ENCODE results near the gene RNF217. TPM values are rescaled to one million over a fixed set of nuclear protein-coding genes. Genes with fewer than 3 reads are reported as not detected.
"Not testable (repeated sequence)": the region's sequence is repeated elsewhere in the genome, so short reads cannot be mapped to it uniquely, and the experiment has no call there.

The RNF217 gene
- total RNA-seq, 1 donor from 2014 or later, result 20.5 TPM

DNA sequence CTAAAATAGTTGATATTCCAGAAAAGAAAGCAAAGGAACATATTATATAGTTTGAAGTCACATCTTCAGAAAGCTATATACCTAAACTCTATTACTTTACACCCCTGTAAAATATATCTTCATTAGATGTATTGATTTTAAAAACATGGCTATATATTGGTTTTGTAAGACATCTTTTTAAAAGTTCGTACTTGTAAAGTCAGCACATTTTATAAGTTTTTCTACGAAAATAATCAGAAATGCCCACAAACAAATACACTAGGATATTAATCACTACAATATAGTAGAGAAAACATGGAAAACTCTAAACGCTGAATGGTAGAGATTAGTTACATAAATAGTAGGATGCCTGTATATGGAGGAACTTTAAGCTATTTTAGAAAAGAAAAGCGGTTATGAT is 52.9 kb downstream of the RNF217 start:
- no peak for DNase-seq (ENCODE audit: low read depth, low spot score)

DNA sequence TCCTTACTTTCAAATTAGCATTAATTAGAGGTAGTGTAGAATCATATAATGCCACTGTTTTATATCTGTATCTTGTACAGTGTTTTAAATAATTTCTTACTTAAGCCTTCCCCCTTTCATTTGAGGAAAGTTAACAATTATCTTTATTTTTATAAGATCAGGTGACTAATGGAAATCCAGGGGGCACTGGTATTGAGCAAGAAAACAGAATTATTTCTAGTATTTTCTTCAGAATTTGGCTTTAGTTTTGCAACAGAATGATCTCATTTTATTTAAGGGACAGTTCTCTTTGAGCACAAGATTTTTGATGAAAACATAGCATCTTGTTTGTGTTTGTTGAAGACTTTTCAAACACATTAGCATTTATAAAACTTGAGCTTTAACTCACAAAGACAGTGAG is 55.9 kb downstream of the RNF217 start:
- DNase-seq (ENCODE audit: low read depth, low spot score), result no peak

DNA sequence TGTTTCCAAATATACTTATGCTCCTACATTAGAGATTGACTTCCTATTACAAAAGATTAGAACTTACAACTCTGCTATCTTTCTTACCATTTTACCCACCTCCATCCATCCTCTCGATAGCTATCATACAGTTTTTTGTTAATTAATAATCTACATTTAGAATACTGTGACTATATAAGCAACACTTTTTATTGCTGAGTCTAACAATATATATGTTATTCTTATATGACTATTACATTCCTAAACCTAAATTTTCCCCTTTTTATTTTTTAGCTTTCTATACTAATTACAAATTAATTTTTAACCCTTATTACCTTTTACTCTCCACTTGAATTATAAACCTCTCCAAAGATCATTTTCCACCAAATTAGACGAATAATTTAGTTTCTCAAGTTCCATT is 57.0 kb downstream of the RNF217 start:
- DNase-seq (ENCODE audit: low read depth, low spot score), result no peak

DNA sequence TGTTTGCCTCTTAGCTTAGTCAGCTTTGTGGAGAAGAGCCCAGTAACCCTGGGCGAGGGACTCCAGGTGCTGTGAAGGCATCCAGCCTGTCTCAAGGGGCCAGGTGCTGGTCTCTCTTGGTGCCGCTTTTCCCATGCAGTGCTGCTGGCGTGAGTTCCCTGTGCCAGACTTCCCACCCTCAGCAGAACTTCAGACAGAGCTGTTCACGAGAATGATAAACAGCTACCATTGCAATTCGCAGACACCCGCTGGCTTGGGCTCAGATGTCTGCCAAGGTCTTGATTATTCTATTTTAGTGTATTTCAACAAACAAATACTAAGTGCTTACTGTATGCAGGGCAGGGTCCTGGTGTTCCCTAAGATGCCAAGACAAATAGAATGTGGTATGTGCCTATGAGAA is 57.7 kb downstream of the RNF217 start:
- no peak for DNase-seq (ENCODE audit: low read depth, low spot score)

DNA sequence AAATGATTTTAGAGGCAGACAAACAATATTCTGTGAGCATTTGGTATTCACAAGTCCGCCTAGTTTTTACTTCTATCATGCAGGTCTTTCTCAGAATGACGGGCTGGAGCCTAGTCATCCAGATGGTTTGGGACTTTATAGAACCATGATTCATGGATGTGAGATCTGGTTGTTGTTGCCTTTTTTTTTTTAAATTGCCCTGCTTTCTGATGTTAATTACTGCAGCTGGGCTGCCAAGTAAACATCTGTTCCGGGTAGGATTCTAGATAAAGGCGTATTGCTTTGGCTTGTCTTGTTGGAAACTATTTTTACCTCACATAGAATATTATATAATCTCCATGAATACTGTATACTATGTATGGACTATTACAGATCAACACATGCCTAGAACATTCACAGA is 58.1 kb downstream of the RNF217 start:
- no peak for DNase-seq (ENCODE audit: low read depth, low spot score)

DNA sequence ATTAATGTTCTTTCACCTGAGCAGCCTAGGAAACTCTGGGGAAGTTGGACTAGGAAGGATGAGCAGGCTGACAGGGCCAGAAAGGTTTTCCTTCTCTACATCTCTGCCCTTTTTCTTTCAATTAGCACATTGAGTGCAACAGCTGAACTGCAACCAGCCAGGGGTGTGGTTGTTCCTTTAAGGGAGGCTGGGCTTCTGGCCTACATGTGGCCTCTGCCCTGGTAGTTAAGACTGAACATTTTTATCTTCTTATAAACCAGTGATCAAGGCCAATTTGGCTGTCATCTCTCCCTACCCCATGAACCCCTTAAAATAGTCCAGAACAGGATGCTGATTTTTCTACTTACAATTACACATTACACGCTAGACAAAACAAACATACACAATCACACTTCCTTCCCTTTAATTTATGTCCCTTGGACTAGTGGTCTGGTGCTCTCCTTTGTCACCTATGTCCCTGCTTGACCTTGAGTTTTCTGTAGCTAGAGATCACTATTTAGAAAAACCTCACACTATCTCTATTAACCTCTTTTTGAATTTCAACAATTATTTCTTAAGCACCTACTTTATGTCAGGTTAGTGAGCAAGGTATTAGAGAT is 60.3 kb downstream of the RNF217 start:
- no peak for DNase-seq (ENCODE audit: low read depth, low spot score)

DNA sequence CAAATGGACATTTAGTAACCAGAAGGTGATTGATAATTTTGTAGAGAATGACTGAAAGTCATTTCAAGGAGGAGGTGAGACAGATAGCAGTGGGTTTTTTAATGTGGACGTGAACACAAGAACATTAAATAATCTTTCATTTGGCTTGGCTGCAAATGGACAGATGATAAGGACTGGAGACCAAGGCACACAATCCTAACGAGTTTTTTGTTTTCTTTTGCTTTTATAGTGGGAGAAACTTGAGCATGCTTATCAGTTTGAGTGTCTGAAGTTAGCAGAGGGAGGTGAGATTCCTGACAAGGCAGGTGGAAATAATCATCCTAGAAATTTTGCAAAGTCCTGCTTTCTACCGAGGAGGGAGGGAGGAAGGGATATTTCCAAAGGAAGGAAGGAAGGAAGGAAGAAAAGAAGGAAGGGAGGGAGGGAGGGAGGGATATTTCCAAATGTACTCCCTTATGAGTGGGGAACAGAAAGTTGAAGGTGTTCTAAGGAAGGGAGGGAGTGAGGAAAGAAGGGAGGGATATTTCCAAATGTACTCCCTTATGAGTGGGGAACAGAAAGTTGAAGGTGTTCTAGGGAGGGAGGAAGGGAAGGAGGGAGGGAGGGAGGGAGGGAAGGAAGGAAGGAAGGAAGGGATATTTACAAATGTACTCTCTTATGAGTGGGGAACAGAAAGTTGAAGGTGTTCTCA is 63.1 kb downstream of the RNF217 start:
- no peak for DNase-seq (ENCODE audit: low read depth, low spot score)

DNA sequence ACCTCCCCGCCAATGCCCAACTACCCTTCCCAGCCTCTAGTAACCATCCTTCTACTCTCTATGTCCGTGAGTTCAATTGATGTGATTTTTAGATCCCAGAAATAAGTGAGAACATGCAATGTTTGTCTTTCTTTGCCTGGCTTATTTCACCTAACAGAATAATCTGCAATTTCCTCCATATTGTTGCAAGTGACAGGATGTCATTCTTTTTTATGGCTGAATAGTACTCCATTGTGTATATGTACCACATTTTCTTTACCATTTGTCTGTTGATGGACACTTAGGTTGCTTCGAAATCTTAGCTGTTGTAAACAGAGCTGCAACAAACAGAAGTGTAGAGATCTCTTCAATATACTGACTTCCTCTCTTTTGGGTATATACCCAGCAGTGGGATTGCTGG is 65.0 kb downstream of the RNF217 start:
- DNase-seq (ENCODE audit: low read depth, low spot score), result no peak

DNA sequence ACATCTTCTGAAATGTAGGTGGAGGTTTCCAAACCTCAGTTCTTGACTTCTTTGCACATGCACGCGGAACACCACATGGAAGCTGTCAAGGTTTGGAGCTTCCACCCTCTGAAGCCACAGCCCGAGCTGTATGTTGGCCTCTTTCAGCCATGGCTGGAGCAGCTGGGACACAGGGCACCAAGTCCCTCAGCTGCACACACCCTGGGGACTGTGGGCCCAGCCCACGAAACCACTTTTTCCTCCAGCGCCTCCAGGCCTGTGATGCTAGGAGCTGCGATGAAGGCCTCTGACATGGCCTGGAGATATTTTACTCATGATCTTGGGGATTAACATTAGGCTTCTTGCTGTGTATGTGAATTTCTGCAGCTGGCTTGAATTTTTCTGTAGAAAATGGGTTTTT is 68.7 kb downstream of the RNF217 start:
- DNase-seq (ENCODE audit: low read depth, low spot score), result no peak

DNA sequence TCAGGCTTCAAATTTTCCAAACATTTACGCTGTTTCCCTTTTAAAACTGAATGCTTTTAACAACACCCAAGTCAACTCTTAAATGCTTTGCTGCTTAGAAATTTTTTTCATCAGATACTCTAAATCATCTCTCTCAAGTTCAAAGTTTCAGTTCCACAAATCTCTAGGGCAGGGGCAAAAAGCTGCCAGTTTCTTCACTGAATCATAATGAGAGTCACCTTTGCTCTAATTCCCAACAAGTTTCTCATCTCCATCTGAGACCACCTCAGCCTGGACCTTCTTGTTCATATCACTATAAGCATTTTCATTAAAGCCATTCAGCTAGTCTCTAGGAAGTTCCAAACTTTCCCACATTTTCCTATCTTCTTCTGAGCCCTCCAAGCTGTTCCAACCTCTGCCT is 69.1 kb downstream of the RNF217 start:
- DNase-seq (ENCODE audit: low read depth, low spot score), result no peak

DNA sequence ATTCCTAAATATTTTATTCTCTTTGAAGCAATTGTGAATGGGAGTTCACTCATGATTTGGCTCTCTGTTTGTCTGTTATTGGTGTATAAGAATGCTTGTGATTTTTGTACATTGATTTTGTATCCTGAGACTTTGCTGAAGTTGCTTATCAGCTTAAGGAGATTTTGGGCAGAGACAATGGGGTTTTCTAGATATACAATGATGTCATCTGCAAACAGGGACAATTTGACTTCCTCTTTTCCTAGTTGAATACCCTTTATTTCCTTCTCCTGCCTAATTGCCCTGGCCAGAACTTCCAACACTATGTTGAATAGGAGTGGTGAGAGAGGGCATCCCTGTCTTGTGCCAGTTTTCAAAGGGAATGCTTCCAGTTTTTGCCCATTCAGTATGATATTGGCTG is 72.7 kb downstream of the RNF217 start:
- DNase-seq (ENCODE audit: low read depth, low spot score), result not testable (repeated sequence)

DNA sequence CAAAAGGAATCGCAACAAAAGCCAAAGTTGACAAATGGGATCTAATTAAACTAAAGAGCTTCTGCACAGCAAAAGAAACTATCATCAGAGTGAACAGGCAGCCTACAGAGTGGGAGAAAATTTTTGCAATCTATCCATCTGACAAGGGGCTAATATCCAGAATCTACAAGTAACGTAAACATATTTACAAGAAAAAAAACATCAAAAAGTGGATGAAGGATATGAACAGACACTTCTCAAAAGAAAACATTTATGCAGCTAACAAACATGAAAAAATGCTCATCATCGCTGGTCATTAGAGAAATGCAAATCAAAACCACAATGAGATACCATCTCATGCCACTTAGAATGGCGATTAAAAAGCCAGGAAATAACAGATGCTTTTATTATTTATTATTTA is 74.2 kb downstream of the RNF217 start:
- DNase-seq (ENCODE audit: low read depth, low spot score), result not testable (repeated sequence)

DNA sequence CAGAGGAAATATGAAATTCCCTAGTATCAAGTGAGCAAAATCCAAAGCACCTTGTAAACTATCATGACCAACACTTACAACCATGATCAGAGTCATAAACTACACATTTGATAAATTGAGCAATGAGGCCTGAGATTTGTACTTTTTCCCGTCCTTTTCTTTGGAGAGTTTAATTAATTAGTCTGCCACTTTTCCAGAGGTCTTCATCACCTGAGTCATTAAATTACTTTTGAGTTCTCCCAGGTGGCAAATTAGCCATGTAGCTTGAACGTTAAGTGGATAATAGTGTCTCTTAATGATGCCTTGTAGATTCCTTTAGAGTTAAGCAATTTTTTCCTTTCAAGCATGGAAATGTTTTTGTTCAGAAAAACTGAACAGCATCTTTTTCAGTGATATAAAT is 75.6 kb downstream of the RNF217 start:
- DNase-seq (ENCODE audit: low read depth, low spot score), result no peak

DNA sequence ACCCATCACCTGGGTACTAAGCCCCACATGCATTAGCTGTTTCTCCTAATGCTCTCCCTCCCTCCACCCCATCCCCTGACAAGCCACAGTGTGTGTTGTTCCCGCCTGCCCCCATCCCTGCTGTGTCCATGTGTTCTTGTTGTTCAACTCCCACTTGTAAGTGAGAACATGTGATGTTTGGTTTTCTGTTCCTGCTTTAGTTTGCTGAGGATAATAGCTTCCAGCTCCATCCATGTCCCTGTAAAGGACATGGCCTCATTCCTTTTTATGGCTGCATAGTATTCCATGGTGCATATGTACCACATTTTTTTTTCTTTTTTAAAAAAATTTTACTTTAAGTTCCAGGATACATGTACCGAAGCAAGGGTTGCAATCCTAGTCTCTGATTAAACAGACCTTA is 76.7 kb downstream of the RNF217 start:
- DNase-seq (ENCODE audit: low read depth, low spot score), result no peak

DNA sequence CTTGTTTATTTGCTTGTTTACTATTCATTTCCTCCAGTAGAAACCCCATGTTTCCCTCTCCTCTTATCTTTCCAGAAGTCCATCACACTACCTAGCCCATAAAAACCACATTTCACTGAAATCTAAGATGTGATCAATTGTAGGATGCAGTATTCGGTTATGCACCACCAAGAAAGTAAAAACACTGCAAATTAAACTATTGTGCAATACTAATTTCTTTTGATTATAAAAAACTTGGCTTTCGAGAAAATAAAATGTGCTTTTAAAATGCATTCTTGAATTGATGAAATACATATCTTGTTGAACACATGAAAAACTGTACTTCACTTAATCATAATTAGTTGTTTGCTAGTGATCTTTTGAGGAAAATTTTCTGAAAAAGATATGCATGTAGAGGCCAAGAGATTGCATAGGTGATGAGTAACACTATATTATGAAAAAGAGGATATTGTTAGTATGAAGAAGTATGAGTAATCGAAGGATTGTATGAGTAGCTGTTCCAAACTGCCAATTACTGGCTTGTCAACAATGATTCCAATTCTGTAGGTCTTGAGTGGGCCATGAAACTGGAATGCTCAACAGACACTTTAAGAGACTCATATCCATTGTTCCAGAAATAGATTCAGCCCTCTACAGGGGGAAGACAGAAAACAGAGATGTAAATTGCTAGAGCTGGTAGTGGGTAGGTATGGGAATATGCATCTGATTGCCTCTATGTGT is 79.7 kb downstream of the RNF217 start:
- DNase-seq (ENCODE audit: low read depth, low spot score), result no peak

DNA sequence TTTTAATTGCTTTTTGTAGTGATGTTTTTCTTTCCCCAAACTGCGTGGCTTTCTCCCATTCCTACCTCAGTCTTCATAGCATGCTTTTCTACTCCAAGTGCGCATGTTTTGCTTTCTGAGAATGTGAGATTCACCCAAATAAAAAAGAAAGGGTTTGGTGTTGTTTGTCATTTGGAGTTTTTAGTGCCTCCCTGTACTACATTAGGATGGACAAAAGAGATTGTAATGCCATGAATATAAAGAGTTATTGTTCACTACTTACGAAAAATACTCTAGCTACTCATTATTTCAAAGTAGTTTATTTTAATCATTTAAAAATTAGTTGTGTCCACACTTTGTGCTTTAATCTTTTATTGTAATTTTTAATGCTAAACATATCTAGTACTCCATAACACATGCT is 81.8 kb downstream of the RNF217 start:
- DNase-seq (ENCODE audit: low read depth, low spot score), result no peak

DNA sequence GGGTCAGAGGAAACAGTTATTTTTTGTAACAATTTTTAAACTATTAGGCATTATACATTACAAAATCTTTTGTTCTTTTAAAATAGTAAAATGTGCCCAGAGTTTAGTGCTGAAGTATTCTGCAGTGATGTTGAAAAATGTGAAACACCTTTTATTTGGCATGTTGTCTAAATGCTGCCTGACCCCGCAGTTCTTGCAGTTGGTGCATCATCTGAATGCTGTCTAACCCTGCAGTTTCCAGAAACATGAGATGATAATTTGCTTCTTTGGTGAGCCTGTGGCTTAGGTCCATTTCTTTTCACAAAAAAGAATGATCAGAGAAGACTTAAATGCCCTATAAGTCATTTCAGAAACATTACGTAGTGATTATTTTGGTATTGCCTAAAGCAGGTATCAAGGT is 82.4 kb downstream of the RNF217 start:
- no peak for DNase-seq (ENCODE audit: low read depth, low spot score)

DNA sequence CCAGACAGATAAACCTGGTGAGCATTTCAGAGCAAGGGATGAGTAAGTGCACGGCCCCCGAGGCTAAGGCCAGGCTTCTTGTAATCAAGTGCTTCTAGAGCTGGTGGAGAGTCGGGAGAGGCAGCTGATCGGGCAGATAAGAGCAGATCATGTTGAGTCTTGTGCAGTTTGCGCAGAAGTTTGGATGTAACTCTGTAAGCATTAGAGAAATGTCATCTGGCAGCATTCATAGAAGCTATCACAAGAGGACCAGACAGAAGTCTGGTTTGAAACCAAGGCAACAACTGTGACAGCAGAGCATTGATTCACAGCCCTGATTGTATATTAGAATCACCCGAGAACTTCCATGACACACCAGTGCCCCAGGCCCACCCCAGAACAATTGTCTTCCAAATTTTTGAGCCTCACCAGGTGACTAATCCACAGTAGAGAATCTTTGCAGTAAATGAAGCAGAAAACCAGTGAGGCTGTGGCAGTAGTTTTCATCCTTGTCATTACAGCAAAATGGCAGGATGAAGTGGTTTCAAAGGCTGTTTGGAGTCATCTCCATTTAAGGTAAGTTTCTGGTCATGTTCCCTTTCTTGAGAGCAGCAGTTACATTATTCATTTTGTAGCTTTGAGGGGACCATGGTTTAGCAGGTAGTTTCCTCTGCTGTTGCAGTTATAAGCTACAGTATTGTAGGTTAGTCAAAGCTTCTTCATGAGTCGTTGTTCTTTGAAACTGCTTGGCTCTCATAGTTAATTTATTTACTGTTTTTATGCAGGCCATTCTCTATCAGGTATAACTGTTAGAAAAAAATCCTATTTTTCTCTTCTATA is 84.1 kb downstream of the RNF217 start:
- DNase-seq (ENCODE audit: low read depth, low spot score), result no peak

DNA sequence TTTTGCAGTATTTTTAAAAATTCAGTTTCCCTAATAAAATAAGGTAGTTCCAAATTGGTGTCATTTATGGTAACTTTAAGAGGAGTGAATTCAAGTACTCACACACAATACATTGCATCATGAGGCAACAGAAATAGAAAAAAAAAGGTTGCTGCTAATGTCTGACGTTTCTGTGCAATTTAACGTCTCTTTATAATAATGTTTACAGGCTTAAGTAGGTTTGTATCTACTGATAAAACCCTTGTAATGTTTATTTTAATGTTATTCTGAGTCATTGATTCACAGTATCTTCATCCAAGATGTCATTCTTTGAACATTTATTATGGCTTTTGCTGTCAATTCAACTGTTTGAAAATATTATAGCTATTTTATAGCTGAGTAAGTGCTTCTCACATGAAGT is 86.0 kb downstream of the RNF217 start:
- DNase-seq (ENCODE audit: low read depth, low spot score), result no peak

DNA sequence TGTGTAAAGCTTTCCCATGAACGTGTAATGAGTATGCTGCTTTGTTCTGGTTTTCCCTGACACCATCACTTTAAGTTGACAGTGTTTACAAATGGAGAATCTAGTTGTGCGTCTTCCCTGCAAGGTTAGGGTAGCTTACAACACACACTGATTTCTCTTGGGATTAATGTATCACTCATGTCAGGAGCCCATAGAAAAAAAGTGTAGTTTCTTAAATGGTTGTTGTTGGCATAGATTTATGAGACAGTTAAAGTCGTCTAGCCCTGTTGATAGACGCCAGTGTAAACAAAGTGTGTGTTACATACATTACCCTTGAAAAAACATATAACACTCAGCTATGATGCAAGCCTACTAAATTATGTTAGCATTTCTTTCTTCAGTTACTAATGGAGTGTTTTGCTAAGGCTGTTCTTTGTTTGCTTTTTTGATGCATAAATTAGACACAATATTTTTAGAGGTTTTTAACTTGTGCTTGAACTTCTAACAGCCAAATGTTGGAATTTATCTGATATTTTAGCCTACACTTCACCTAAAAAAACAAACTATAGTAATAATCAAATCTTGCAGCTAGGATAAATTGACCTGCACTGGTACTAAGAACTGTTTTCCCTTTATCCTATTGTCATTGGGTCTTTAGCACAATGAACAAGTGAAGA is 88.6 kb downstream of the RNF217 start:
- DNase-seq (ENCODE audit: low read depth, low spot score), result no peak

DNA sequence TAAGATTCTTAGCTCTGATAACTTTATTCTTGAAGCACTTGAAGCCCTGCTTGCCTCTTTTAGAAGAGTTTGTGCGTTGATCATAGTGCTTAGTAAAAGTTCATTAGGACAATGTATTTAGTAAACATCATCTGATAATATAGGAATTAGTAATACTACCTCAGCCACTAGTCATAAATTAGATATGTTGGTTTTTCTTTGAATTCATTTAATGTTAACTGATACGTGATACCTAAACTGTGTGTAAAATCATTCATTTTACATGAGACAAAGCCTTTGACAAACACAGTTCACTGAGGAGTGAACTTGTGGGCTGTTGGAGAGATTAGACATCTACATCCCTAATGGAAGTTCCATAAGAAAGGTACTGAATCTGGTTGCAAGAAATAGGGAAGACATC is 91.6 kb downstream of the RNF217 start:
- no peak for DNase-seq (ENCODE audit: low read depth, low spot score)

DNA sequence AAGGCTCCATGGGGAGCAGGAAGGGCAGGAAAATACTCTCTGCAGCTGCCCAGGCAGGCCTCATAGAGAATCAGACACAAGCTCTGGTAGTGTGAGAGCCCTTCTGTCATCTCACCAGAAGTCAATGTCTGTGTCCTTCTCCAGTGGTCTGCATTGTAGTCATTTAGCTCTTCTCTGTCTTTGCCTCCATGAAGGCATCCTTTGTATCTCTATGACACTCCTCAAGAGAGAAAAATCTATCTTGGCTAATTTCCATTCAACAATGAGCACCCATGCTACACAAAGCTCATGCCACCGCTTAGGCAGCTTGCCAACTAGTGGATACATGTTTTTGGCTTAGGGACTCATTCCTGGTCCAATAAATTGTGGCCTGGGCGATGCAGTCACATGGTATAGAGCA is 92.1 kb downstream of the RNF217 start:
- DNase-seq (ENCODE audit: low read depth, low spot score), result no peak
